Measurements from ENCODE around the gene SLC39A11. TPM values are rescaled to one million over a fixed set of nuclear protein-coding genes. Genes with fewer than 3 reads are reported as not detected.

SLC39A11 gene
- total and polyA plus RNA-seq, 4 donors = 18.9 to 44.9 (median 28.2) TPM

DNA sequence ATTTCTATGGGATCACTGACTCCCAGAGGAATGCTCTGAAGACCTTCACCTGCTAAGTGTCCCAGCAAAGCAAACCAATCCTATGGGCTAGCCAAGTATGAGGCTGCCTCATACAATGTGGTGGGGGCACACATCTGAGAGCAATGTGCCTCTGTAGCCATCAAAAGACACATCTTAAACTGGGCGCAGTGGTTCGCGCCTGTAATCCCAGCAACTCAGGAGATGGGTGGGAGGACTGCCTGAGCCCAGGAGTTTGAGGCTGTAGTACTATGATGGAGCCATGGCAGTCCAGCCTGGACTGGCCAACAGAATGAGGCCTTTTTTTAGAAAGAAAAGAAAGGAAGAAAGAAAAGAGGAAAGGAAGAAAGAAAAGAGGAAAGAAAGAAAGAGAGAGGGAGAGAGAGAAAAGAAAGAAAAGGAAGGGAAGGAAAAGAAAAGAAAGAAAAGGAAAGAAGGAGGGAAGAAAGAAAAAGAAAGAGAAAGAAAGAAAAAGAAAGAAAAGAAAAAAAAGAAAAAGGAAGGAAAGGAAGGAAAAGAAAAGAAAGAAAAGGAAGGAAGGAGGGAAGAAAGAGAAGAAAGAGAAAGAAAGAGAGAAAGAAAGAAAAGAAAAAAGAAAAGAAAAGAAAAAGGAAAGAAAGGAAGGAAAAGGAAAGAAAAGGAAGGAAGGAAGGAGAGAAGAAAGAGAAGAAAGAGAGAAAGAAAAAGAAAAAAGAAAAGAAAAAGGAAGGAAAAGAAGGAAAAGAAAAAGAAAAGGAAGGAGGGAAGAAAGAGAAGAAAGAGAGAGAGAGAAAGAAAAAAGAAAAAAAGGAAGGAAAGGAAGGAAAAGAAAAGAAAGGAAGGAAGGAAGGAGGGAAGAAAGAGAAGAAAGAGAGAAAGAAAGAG is 430.3 kb downstream of the SLC39A11 start (continued):
- TF ChIP-seq, protein P1, sequence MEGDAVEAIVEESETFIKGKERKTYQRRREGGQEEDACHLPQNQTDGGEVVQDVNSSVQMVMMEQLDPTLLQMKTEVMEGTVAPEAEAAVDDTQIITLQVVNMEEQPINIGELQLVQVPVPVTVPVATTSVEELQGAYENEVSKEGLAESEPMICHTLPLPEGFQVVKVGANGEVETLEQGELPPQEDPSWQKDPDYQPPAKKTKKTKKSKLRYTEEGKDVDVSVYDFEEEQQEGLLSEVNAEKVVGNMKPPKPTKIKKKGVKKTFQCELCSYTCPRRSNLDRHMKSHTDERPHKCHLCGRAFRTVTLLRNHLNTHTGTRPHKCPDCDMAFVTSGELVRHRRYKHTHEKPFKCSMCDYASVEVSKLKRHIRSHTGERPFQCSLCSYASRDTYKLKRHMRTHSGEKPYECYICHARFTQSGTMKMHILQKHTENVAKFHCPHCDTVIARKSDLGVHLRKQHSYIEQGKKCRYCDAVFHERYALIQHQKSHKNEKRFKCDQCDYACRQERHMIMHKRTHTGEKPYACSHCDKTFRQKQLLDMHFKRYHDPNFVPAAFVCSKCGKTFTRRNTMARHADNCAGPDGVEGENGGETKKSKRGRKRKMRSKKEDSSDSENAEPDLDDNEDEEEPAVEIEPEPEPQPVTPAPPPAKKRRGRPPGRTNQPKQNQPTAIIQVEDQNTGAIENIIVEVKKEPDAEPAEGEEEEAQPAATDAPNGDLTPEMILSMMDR (IDR thresholded peaks at IDR 0.05; ENCODE audit: low read depth, low read length, missing input control) = no peak

DNA sequence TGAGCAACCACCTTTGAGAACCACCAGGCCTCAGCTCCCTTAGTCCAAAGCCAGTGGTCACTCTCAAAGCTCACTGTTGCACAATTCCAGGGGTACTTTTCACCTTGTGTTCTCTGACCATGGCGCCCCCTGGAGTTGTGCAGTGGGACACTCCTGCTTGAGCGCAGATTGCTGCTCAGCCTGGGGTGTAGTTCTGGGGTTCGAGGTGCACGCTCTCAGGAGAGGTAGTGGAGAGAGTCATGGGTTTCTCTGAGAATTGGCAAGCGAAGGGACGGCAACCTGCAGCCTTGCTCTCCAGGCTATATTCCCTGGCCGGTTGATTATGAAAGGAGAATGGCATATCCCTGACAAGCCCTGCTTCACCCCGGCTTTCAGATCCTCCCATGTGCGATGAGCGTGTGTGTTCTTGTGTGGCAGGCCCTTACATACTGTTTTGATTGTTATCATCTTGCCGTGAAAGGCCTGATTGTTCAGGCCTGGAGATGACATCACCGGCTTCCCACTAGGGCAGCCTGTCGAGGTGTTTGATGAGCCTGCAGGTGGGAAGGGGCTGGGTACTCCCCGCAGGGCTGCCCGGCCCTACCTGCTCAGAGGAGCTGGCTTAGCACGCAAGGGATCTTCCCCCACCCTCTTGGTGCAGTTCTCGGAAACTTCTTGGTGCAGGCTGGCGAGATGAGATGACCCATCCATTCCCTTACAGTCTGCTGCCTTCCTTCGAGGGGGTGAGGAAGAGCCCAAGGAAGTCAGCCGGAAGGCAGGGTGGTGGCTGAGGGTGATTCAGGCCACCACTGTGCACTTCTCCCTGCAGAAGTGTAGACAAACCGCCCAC is 431.2 kb downstream of the SLC39A11 start:
- Histone ChIP-seq H3K27me3 (ENCODE audit: control insufficient read depth in 4 of 4, insufficient read depth in 4 of 4, low read length in 3 of 4) (no peaks in the 10 kb centered on the region), H3K36me3 (ENCODE audit: control insufficient read depth in 4 of 4, insufficient read depth in 3 of 4, low read depth in 1 of 4, low read length in 3 of 4) (no peaks in the 10 kb centered on the region), H3K4me3 (ENCODE audit: low read depth in 1 of 3, low read length in 3 of 3) (no peak overlapping the region), H3K27ac (ENCODE audit: low read depth in 1 of 2, low read length in 2 of 2) (no peak overlapping the region), H3K9me3 (ENCODE audit: control insufficient read depth in 4 of 4, low read length in 3 of 4) (no peaks in the 10 kb centered on the region), H3K9ac (ENCODE audit: low read depth in 1 of 2, low read length in 2 of 2) (no peak overlapping the region), H3K4me1 (ENCODE audit: control insufficient read depth in 4 of 4, insufficient read depth in 4 of 4, low read length in 3 of 4) (no peaks in the 10 kb centered on the region)
- no peak for DNase-seq (ENCODE audit: low spot score)
- TF ChIP-seq HNF4A (conservative IDR thresholded peaks at IDR 0.05) (no peak), FOXA1 (IDR thresholded peaks at IDR 0.05) (no peak), JUND (IDR thresholded peaks at IDR 0.05) (no peak), SP1 (IDR thresholded peaks at IDR 0.05) (no peak), EGR1 (IDR thresholded peaks at IDR 0.05; ENCODE audit: low read depth in 2 of 2) (no peak), YY1 (IDR thresholded peaks at IDR 0.05) (no peak), RXRA (IDR thresholded peaks at IDR 0.05) (no peak)
- TF ChIP-seq, protein P2, sequence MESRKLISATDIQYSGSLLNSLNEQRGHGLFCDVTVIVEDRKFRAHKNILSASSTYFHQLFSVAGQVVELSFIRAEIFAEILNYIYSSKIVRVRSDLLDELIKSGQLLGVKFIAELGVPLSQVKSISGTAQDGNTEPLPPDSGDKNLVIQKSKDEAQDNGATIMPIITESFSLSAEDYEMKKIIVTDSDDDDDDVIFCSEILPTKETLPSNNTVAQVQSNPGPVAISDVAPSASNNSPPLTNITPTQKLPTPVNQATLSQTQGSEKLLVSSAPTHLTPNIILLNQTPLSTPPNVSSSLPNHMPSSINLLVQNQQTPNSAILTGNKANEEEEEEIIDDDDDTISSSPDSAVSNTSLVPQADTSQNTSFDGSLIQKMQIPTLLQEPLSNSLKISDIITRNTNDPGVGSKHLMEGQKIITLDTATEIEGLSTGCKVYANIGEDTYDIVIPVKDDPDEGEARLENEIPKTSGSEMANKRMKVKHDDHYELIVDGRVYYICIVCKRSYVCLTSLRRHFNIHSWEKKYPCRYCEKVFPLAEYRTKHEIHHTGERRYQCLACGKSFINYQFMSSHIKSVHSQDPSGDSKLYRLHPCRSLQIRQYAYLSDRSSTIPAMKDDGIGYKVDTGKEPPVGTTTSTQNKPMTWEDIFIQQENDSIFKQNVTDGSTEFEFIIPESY (IDR thresholded peaks at IDR 0.05) = no peak
- TF ChIP-seq, protein P1 (IDR thresholded peaks at IDR 0.05; ENCODE audit: low read depth, low read length, missing input control) = no peak
- TF ChIP-seq, protein P3, sequence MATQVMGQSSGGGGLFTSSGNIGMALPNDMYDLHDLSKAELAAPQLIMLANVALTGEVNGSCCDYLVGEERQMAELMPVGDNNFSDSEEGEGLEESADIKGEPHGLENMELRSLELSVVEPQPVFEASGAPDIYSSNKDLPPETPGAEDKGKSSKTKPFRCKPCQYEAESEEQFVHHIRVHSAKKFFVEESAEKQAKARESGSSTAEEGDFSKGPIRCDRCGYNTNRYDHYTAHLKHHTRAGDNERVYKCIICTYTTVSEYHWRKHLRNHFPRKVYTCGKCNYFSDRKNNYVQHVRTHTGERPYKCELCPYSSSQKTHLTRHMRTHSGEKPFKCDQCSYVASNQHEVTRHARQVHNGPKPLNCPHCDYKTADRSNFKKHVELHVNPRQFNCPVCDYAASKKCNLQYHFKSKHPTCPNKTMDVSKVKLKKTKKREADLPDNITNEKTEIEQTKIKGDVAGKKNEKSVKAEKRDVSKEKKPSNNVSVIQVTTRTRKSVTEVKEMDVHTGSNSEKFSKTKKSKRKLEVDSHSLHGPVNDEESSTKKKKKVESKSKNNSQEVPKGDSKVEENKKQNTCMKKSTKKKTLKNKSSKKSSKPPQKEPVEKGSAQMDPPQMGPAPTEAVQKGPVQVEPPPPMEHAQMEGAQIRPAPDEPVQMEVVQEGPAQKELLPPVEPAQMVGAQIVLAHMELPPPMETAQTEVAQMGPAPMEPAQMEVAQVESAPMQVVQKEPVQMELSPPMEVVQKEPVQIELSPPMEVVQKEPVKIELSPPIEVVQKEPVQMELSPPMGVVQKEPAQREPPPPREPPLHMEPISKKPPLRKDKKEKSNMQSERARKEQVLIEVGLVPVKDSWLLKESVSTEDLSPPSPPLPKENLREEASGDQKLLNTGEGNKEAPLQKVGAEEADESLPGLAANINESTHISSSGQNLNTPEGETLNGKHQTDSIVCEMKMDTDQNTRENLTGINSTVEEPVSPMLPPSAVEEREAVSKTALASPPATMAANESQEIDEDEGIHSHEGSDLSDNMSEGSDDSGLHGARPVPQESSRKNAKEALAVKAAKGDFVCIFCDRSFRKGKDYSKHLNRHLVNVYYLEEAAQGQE (IDR thresholded peaks at IDR 0.05) = no peak
- TF ChIP-seq, protein P4, sequence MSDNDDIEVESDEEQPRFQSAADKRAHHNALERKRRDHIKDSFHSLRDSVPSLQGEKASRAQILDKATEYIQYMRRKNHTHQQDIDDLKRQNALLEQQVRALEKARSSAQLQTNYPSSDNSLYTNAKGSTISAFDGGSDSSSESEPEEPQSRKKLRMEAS (IDR thresholded peaks at IDR 0.05) = no peak
- WGBS = 86% methylated on average over 21 of the region's 21 CpGs
